Mesendoderm (in vitro differentiated cells): Measurements from ENCODE around the gene FBXO8.
A peak's percentile ranks its signal among the peaks of the same experiment; 100 is the strongest.

Source experiments
- DNase-seq: peaks from one replicate; pipeline ENCODE4 v3.0.0; 2013
- H2AK5ac ChIP-seq: 2 replicates; pipeline ENCODE4 v1.6.1; 2013; ENCODE audit warnings: low read length, inconsistent platforms
- H2BK120ac ChIP-seq: 2 replicates; pipeline ENCODE4 v1.6.1; 2013; ENCODE audit warnings: low read depth, mild to moderate bottlenecking, low read length, moderate library complexity, mixed read lengths
- H2BK15ac ChIP-seq: replicated peaks from 2 replicates; pipeline ENCODE4 v1.6.1; 2013; ENCODE audit warnings: low read depth, mild to moderate bottlenecking, moderate library complexity
- H2BK5ac ChIP-seq: 2 replicates; pipeline ENCODE4 v1.6.1; 2013; ENCODE audit warnings: low read length, inconsistent platforms
- H3K18ac ChIP-seq: 2 replicates; pipeline ENCODE4 v1.6.1; 2013; ENCODE audit warnings: mild to moderate bottlenecking, low read length, mixed read lengths
- H3K23ac ChIP-seq: one replicate; pipeline ENCODE4 v1.6.1; 2013; ENCODE audit warnings: low read length
- H3K27ac ChIP-seq: 2 replicates; pipeline ENCODE4 v1.5.1; 2013; ENCODE audit warnings: low read depth, mild to moderate bottlenecking, inconsistent platforms, low read length, moderate library complexity
- H3K27me3 ChIP-seq: 2 replicates; pipeline ENCODE4 v1.6.1; 2013; ENCODE audit warnings: low read length, control low read depth, mild to moderate bottlenecking, inconsistent platforms; ENCODE audit not compliant: insufficient read depth, poor library complexity
- H3K36me3 ChIP-seq: 2 replicates; pipeline ENCODE4 v1.6.1; 2013; ENCODE audit warnings: low read length, inconsistent platforms; ENCODE audit not compliant: control insufficient read depth, insufficient read depth
- H3K4ac ChIP-seq: one replicate; pipeline ENCODE4 v1.6.1; 2013; ENCODE audit warnings: low read depth, mild to moderate bottlenecking, low read length, moderate library complexity
- H3K4me1 ChIP-seq: 2 replicates; pipeline ENCODE4 v1.6.1; 2013; ENCODE audit warnings: low read depth, low read length, inconsistent platforms; ENCODE audit not compliant: control insufficient read depth
- H3K4me2 ChIP-seq: 2 replicates; pipeline ENCODE4 v1.6.1; 2013; ENCODE audit warnings: low read length
- H3K4me3 ChIP-seq: 2 replicates; pipeline ENCODE4 v1.5.1; 2013; ENCODE audit warnings: mild to moderate bottlenecking, low read length
- H3K56ac ChIP-seq: one replicate; pipeline ENCODE4 v1.6.1; 2013; ENCODE audit warnings: low read length
- H3K79me1 ChIP-seq: 2 replicates; pipeline ENCODE4 v1.6.1; 2013; ENCODE audit warnings: low read length, inconsistent platforms
- H3K79me2 ChIP-seq: 2 replicates; pipeline ENCODE4 v1.6.1; 2013; ENCODE audit warnings: mild to moderate bottlenecking, low read length; ENCODE audit not compliant: control insufficient read depth, insufficient read depth
- H3K9ac ChIP-seq: 2 replicates; pipeline ENCODE4 v1.6.1; 2013; ENCODE audit warnings: low read length, inconsistent platforms
- H4K5ac ChIP-seq: one replicate; pipeline ENCODE4 v1.6.1; 2013; ENCODE audit warnings: low read length
- H4K8ac ChIP-seq: one replicate; pipeline ENCODE4 v1.6.1; 2013; ENCODE audit warnings: low read depth, mild to moderate bottlenecking, control low read depth, low read length, moderate library complexity
- WGBS: extraction: QIAGEN DNeasy Blood & Tissue Kit; methylation state at CpG from one replicate; pipeline ENCODE4 v1.1.7; 2013; ENCODE audit warnings: low lambda C conversion rate, missing lambda C conversion rate; ENCODE audit not compliant: insufficient coverage; ENCODE audit errors: extremely low coverage; 5-methylcytosine and 5-hydroxymethylcytosine counted together

The FBXO8 gene

GRCh38 chr4:174260099-174260498 lies 23.4 kb downstream of the FBXO8 start:
- H2BK15ac ChIP-seq, result no peak overlapping the region
- H4K5ac ChIP-seq, result no peak overlapping the region
- no peak overlapping the region for H3K56ac ChIP-seq
- H3K79me1 ChIP-seq, result no peaks in the 10 kb centered on the region
- no peak overlapping the region for H3K27ac ChIP-seq
- H4K8ac ChIP-seq, result no peak overlapping the region
- H3K18ac ChIP-seq, result no peak overlapping the region
- H3K4me2 ChIP-seq, result no peak overlapping the region
- no peaks in the 10 kb centered on the region for H3K36me3 ChIP-seq
- no peaks in the 10 kb centered on the region for H3K4me1 ChIP-seq
- H2BK120ac ChIP-seq, result no peak overlapping the region
- H3K27me3 ChIP-seq, result no peaks in the 10 kb centered on the region
- no peak overlapping the region for H3K4ac ChIP-seq
- no CpG with 5 or more reads among the region's 3 CpGs for WGBS
- H2BK5ac ChIP-seq, result no peak overlapping the region
- H3K79me2 ChIP-seq, result no peaks in the 10 kb centered on the region
- no peak overlapping the region for H3K23ac ChIP-seq
- peak; percentile 15 for DNase-seq
- no peak overlapping the region for H2AK5ac ChIP-seq
- no peak overlapping the region for H3K4me3 ChIP-seq
- no peak overlapping the region for H3K9ac ChIP-seq

DNA sequence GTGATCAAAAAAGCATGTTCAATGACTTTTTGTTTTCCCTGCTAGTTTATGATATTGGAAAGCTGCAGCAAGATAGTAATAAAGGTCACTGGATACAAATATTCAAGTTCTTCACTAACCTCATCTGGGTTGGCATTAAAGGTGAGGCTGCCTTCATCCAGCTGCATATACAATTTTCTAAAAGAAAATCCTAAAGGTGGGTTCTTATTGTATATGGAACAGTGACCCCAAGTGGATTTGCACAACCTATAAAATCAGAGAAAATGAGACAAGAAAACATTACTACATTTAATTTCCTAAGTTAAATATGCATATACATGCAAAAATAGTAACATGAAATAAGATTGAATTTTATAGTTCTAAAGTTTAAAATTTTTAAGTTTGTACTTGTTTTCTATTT lies 23.9 kb downstream of the FBXO8 start:
- H3K9ac ChIP-seq, result no peak overlapping the region
- H4K8ac ChIP-seq, result no peak overlapping the region
- no peak overlapping the region for H2BK120ac ChIP-seq
- no peak overlapping the region for H3K56ac ChIP-seq
- no peaks in the 10 kb centered on the region for H3K79me2 ChIP-seq
- no peak overlapping the region for H3K4me3 ChIP-seq
- no peak overlapping the region for H3K18ac ChIP-seq
- DNase-seq, result no peak
- no peaks in the 10 kb centered on the region for H3K4me1 ChIP-seq
- no peak overlapping the region for H3K27ac ChIP-seq
- H2BK5ac ChIP-seq, result no peak overlapping the region
- no peaks in the 10 kb centered on the region for H3K79me1 ChIP-seq
- H2BK15ac ChIP-seq, result no peak overlapping the region
- H3K4me2 ChIP-seq, result no peak overlapping the region
- H3K23ac ChIP-seq, result no peak overlapping the region
- no peak overlapping the region for H3K4ac ChIP-seq
- H2AK5ac ChIP-seq, result no peak overlapping the region
- no peaks in the 10 kb centered on the region for H3K27me3 ChIP-seq
- no peak overlapping the region for H4K5ac ChIP-seq
- H3K36me3 ChIP-seq, result no peaks in the 10 kb centered on the region

DNA sequence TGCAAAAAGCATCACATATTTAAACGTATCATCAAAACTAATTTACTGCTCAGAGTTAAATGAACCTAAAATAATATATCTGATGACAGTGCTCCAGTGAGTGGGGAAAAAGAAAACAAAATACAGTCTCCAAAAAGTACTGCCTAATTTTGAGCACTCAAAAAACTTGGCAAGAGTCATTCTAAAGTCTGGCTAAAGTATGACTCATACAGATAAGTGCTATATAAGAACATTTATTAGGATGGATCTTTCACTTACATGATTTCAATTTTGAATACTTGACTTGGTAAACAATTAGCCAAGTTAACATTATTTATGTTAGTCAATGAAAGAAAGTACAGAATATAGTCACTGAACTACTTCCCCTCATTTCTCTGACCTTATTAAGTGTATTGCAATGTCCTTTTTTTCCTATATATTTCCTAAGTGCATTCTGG lies 27.2 kb downstream of the FBXO8 start:
- H3K27me3 ChIP-seq, result no peaks in the 10 kb centered on the region
- H3K79me1 ChIP-seq, result no peaks in the 10 kb centered on the region
- no peak for DNase-seq
- H3K9ac ChIP-seq, result no peak overlapping the region
- H3K79me2 ChIP-seq, result no peaks in the 10 kb centered on the region
- H3K27ac ChIP-seq, result no peak overlapping the region
- H4K8ac ChIP-seq, result no peak overlapping the region
- WGBS, result 100% methylated on average over 1 of the region's 1 CpG
- H4K5ac ChIP-seq, result no peak overlapping the region
- H3K18ac ChIP-seq, result no peak overlapping the region
- H3K36me3 ChIP-seq, result no peaks in the 10 kb centered on the region
- H2BK15ac ChIP-seq, result no peak overlapping the region
- H3K23ac ChIP-seq, result no peak overlapping the region
- H2AK5ac ChIP-seq, result no peak overlapping the region
- H3K56ac ChIP-seq, result no peak overlapping the region
- no peak overlapping the region for H3K4ac ChIP-seq
- H3K4me3 ChIP-seq, result no peak overlapping the region
- H2BK5ac ChIP-seq, result no peak overlapping the region
- no peak overlapping the region for H3K4me2 ChIP-seq
- no peak overlapping the region for H2BK120ac ChIP-seq
- H3K4me1 ChIP-seq, result no peaks in the 10 kb centered on the region

DNA sequence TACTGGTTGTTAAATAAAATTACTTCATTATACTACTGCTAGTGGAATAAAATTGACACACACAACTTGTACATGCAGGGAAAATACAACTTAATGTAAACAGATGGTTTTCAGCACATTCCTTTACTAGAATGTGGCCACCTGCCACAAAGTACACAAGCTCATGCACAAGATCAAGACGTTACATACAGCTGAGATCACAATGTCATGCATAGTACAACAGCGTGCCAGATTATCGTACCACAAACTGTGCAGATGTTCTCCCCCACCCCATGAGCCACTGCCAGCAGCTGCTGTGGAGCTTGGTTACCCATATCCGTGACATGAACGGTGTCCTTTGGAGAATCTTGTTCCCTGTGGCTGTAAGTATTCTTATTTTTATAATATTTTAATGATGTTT lies 27.7 kb downstream of the FBXO8 start:
- Histone ChIP-seq H3K36me3 (no peaks in the 10 kb centered on the region), H2BK120ac (no peak overlapping the region), H2BK15ac (no peak overlapping the region), H2AK5ac (no peak overlapping the region), H3K9ac (no peak overlapping the region), H3K4me2 (no peak overlapping the region), H2BK5ac (no peak overlapping the region), H3K4me1 (no peaks in the 10 kb centered on the region), H3K4me3 (no peak overlapping the region), H3K18ac (no peak overlapping the region), H4K8ac (no peak overlapping the region), H3K27me3 (no peaks in the 10 kb centered on the region), H3K23ac (no peak overlapping the region), H3K79me1 (no peaks in the 10 kb centered on the region), H3K79me2 (no peaks in the 10 kb centered on the region), H3K27ac (no peak overlapping the region), H3K4ac (no peak overlapping the region), H3K56ac (no peak overlapping the region), H4K5ac (no peak overlapping the region)
- WGBS, result no CpG with 5 or more reads among the region's 5 CpGs
- no peak for DNase-seq

DNA sequence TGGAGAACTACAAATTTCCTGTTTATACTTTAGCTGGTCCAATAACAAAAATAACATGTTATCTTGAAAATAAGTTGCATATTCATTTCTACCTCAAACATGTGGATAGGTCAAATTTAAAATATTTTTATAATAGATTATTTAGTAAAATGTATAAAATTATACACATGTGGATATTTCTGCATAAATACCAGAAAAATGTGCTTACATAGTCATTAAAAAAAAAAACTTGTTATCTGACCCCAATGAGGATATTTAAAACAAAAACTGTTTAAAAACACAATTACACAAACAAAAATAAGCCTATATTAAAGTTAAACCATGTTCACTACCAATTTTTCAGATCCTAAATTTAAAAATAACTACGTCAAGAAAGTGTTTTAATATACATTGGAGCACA lies 28.1 kb downstream of the FBXO8 start:
- Histone ChIP-seq H3K4me1 (no peaks in the 10 kb centered on the region), H3K27me3 (no peaks in the 10 kb centered on the region), H3K56ac (no peak overlapping the region), H4K8ac (no peak overlapping the region), H2BK5ac (no peak overlapping the region), H3K4me3 (no peak overlapping the region), H2BK15ac (no peak overlapping the region), H3K18ac (no peak overlapping the region), H3K79me1 (no peaks in the 10 kb centered on the region), H2BK120ac (no peak overlapping the region), H3K4me2 (no peak overlapping the region), H3K27ac (no peak overlapping the region), H3K4ac (no peak overlapping the region), H3K23ac (no peak overlapping the region), H3K79me2 (no peaks in the 10 kb centered on the region), H3K9ac (no peak overlapping the region), H4K5ac (no peak overlapping the region), H2AK5ac (no peak overlapping the region), H3K36me3 (no peaks in the 10 kb centered on the region)
- WGBS, result no CpG with 5 or more reads among the region's 1 CpG
- no peak for DNase-seq

DNA sequence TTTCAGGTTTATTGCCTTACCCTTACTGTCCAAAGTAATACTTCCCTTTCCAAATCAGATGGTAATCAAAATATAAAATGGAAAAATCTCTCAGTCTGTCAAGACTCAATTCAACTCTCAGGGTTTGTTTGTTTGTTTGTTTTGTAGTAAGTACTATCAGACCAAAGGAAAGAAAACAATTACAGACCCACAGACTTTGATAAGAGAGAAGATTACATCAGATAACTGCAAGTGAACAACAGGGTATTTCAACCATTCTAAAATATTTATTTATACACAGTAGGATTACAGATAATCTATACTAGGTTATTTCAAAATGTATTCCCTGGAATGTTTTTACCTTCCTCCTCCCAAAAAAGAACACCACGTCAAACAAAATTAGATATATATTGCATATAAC lies 28.9 kb downstream of the FBXO8 start:
- WGBS, result no CpG with 5 or more reads among the region's 1 CpG
- Histone ChIP-seq H3K4me2 (no peak overlapping the region), H3K36me3 (no peaks in the 10 kb centered on the region), H2BK120ac (no peak overlapping the region), H4K5ac (no peak overlapping the region), H3K27me3 (no peaks in the 10 kb centered on the region), H3K23ac (no peak overlapping the region), H3K4ac (no peak overlapping the region), H3K18ac (no peak overlapping the region), H2BK15ac (no peak overlapping the region), H2AK5ac (no peak overlapping the region), H3K56ac (no peak overlapping the region), H3K79me2 (no peaks in the 10 kb centered on the region), H3K79me1 (no peaks in the 10 kb centered on the region), H3K27ac (no peak overlapping the region), H3K4me3 (no peak overlapping the region), H4K8ac (no peak overlapping the region), H3K9ac (no peak overlapping the region), H2BK5ac (no peak overlapping the region), H3K4me1 (no peaks in the 10 kb centered on the region)
- DNase-seq, result peak; percentile 12
